NT2/D1 (cell line): ENCODE results near the gene TSPAN14.

Experiments used
- YY1 ChIP-seq: IDR thresholded peaks from 2 replicates; pipeline ENCODE4 v1.6.1; 2011; ENCODE audit not compliant: insufficient read length, insufficient read depth
- ZNF274 ChIP-seq: IDR thresholded peaks from 2 replicates; pipeline ENCODE4 v1.6.1; 2011; ENCODE audit warnings: mild to moderate bottlenecking, low read depth, low read length

- no peak for TF ChIP-seq ZNF274
- TF ChIP-seq YY1, result no peak
These were observed 125.2 kb downstream of the TSPAN14 start for GRCh38 chr10:80579181-80579763.
